HG03558 (cell line): ENCODE measurements around the gene PDIA4.
"Not testable (repeated sequence)": the region's sequence is repeated elsewhere in the genome, so short reads cannot be mapped to it uniquely, and the experiment has no call there.

Source experiments
- ATAC-seq: cut with Tn5 transposase; IDR thresholded peaks from one replicate; pipeline ENCODE4 v1.9.1; 2021; ENCODE audit warnings: moderate number of reproducible peaks; ENCODE audit not compliant: unreplicated experiment; ENCODE audit errors: extremely low read depth

PDIA4 gene

GRCh38 chr7:149028346-149029109, at the start of gene PDIA4:
Gene PDIA4 (minus strand): TSS chr7:149028505. CDS start chr7:149028408, 97 bp downstream.
- ATAC-seq: peak; percentile 90

GRCh38 chr7:149077594-149077993, 49.3 kb upstream of the PDIA4 start:
- ATAC-seq: no peak

- ATAC-seq: no peak
These were observed 47.0 kb upstream of the PDIA4 start for GRCh38 chr7:149075286-149075685.

- no peak for ATAC-seq
These were observed 46.0 kb upstream of the PDIA4 start for GRCh38 chr7:149074116-149074885.

- ATAC-seq: no peak
These were observed 44.1 kb upstream of the PDIA4 start for GRCh38 chr7:149072438-149072775.

GRCh38 chr7:149071641-149072437, 43.5 kb upstream of the PDIA4 start:
- no peak for ATAC-seq

- no peak for ATAC-seq
These were observed 42.9 kb upstream of the PDIA4 start for GRCh38 chr7:149071182-149071635.

GRCh38 chr7:149070372-149071125, 42.2 kb upstream of the PDIA4 start:
- ATAC-seq: no peak

- no peak for ATAC-seq
These were observed 39.6 kb upstream of the PDIA4 start for GRCh38 chr7:149067869-149068268.

- no peak for ATAC-seq
These were observed 35.2 kb upstream of the PDIA4 start for GRCh38 chr7:149063476-149063875.

GRCh38 chr7:149062217-149062899, 34.1 kb upstream of the PDIA4 start:
- ATAC-seq: not testable (repeated sequence)

GRCh38 chr7:149060156-149060555, 31.9 kb upstream of the PDIA4 start:
- no peak for ATAC-seq

GRCh38 chr7:149053885-149054284, 25.6 kb upstream of the PDIA4 start:
- no peak for ATAC-seq

- no peak for ATAC-seq
These were observed 25.1 kb upstream of the PDIA4 start for GRCh38 chr7:149053384-149053783.

GRCh38 chr7:149050941-149051340, 22.6 kb upstream of the PDIA4 start:
- ATAC-seq: no peak

- ATAC-seq: no peak
These were observed 20.5 kb upstream of the PDIA4 start for GRCh38 chr7:149048805-149049204.

GRCh38 chr7:149046416-149046815, 18.1 kb upstream of the PDIA4 start:
- ATAC-seq: no peak

GRCh38 chr7:149043936-149044335, 15.6 kb upstream of the PDIA4 start:
- ATAC-seq: no peak

- no peak for ATAC-seq
These were observed 13.0 kb upstream of the PDIA4 start for GRCh38 chr7:149041350-149041749.
